Measurements from ENCODE around the gene SYNE1.
"Not testable (repeated sequence)": the region's sequence is repeated elsewhere in the genome, so short reads cannot be mapped to it uniquely, and the experiment has no call there.

The SYNE1 gene

DNA sequence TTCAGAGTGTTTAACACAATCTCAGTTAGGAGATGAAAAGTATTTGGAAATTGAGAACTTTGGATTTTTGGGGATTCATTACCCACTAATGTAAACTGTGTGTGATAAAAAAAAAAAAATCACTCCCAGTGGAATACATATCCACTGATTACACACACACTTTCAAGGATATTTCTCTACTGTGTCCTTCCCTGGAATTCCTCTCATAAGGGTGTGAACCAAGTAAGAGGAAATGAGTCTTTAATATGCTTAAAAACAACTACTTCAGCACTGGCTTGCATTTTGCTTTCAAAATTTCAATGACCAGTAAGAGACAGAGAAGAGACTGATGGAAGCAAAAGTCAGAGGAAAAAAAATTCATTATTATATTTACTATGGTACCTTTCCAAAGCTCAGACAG is 36.1 kb upstream of the SYNE1 start:
- Histone ChIP-seq H3K27me3 (no peaks in the 10 kb centered on the region), H3K4me3 (ENCODE audit: low read depth in 1 of 2, low read length in 1 of 2) (no peak overlapping the region), H3K27ac (no peak overlapping the region), H3K9me3 (no peaks in the 10 kb centered on the region), H3K4me1 (ENCODE audit: control insufficient read depth in 1 of 2, insufficient read depth in 1 of 2, low read depth in 1 of 2, low read length in 1 of 2) (no peaks in the 10 kb centered on the region), H3K36me3 (no peaks in the 10 kb centered on the region)
- TF ChIP-seq, protein P1, sequence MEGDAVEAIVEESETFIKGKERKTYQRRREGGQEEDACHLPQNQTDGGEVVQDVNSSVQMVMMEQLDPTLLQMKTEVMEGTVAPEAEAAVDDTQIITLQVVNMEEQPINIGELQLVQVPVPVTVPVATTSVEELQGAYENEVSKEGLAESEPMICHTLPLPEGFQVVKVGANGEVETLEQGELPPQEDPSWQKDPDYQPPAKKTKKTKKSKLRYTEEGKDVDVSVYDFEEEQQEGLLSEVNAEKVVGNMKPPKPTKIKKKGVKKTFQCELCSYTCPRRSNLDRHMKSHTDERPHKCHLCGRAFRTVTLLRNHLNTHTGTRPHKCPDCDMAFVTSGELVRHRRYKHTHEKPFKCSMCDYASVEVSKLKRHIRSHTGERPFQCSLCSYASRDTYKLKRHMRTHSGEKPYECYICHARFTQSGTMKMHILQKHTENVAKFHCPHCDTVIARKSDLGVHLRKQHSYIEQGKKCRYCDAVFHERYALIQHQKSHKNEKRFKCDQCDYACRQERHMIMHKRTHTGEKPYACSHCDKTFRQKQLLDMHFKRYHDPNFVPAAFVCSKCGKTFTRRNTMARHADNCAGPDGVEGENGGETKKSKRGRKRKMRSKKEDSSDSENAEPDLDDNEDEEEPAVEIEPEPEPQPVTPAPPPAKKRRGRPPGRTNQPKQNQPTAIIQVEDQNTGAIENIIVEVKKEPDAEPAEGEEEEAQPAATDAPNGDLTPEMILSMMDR (IDR thresholded peaks at IDR 0.05), result no peak

DNA sequence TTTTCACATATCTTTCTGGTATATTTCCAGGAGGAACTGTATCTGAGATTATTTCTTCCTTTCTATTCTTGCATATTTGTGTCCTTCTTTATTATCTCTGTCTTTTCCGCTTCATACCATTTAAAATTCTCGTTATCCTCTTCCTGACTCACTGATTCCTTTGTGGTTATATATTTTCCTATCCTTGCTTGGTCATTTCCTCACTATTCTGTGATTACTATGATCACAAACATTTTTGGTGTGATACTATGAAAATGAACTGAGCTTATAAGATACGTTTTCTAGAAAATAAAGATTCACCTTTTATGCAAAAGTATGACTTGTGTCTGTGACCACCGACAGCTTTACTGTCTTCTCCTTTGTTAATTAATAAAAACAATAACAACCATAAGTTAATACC is 34.0 kb upstream of the SYNE1 start:
- Histone ChIP-seq H3K4me1 (ENCODE audit: control insufficient read depth in 1 of 2, insufficient read depth in 1 of 2, low read depth in 1 of 2, low read length in 1 of 2) (no peaks in the 10 kb centered on the region), H3K36me3 (no peaks in the 10 kb centered on the region), H3K27me3 (no peaks in the 10 kb centered on the region), H3K9me3 (no peaks in the 10 kb centered on the region), H3K4me3 (ENCODE audit: low read depth in 1 of 2, low read length in 1 of 2) (no peak overlapping the region), H3K27ac (no peak overlapping the region)
- TF ChIP-seq, protein P1 (IDR thresholded peaks at IDR 0.05), result no peak

DNA sequence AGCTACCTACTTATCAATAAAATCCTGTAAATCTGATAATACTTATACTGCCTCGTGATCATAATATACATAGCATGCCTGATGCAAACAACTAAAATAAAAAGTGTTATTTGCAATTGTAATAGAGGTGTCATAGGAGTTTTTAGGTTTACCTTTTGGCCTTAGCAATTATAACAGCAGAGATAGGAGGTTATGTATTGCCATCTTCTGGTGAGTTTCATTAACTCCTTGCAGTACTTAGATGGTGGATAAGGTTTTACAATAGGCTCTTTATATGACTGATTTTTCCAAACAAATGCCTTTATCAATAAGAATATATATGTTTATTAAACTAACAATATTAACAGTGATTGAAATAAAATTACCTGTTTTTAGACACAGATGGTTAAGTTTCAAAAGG is 32.7 kb upstream of the SYNE1 start:
- TF ChIP-seq, protein P1 (IDR thresholded peaks at IDR 0.05), result no peak

DNA sequence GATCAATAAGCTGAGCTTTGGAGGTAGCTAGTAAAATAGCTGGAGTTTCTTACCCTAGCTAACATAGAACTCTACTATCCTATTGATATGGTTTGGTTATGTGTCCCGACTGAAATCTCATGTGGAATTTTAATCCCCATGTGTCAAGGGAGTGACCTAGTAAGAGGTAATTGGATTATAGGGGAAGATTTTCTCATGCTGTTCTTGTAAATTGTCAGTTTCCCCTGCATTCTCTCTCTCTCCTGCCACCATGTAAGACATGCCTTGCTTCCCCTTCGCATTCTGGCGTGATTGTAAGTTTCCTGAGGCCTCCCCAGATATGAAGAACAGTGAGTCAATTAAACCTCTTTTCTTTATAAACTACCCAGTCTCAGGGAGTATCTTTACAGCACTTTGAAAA is 24.6 kb upstream of the SYNE1 start:
- Histone ChIP-seq H3K4me3 (ENCODE audit: low read depth in 1 of 2, low read length in 1 of 2) (no peak overlapping the region), H3K4me1 (ENCODE audit: control insufficient read depth in 1 of 2, insufficient read depth in 1 of 2, low read depth in 1 of 2, low read length in 1 of 2) (no peaks in the 10 kb centered on the region), H3K9me3 (no peaks in the 10 kb centered on the region), H3K36me3 (no peaks in the 10 kb centered on the region), H3K27ac (no peak overlapping the region), H3K27me3 (no peaks in the 10 kb centered on the region)
- TF ChIP-seq, protein P1 (IDR thresholded peaks at IDR 0.05), result no peak

More for the DNA sequence above, 32.7 kb upstream of the SYNE1 start:
- Histone ChIP-seq H3K9me3 (no peaks in the 10 kb centered on the region), H3K4me1 (ENCODE audit: control insufficient read depth in 1 of 2, insufficient read depth in 1 of 2, low read depth in 1 of 2, low read length in 1 of 2) (no peaks in the 10 kb centered on the region), H3K27ac (no peak overlapping the region), H3K4me3 (ENCODE audit: low read depth in 1 of 2, low read length in 1 of 2) (no peak overlapping the region), H3K27me3 (no peaks in the 10 kb centered on the region), H3K36me3 (no peaks in the 10 kb centered on the region)

DNA sequence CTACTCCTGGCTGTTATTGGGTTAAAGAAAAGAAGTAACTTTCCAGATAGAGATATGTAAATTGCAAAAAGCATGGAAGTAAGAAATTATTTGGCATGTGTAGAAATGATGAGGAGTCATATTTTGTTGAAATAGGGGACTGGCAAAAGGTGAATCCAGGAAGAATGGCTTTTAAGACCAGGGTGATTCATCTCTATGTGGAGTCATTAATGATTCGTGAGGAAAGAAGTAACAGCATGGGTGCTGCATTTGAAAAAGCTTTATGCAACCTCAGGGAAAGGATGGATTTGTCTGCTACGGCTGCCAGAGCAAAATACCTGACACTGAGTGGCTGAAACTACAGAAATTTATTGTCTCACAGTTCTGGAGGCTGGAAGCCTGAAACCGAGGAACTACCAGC is 14.8 kb upstream of the SYNE1 start:
- Histone ChIP-seq H3K27ac (no peak overlapping the region), H3K27me3 (peaks cover 1% of the 10 kb centered on the region), H3K4me3 (ENCODE audit: low read depth in 1 of 2, low read length in 1 of 2) (no peak overlapping the region), H3K4me1 (ENCODE audit: control insufficient read depth in 1 of 2, insufficient read depth in 1 of 2, low read depth in 1 of 2, low read length in 1 of 2) (no peaks in the 10 kb centered on the region), H3K36me3 (no peaks in the 10 kb centered on the region), H3K9me3 (no peaks in the 10 kb centered on the region)
- TF ChIP-seq, protein P1 (IDR thresholded peaks at IDR 0.05), result no peak

DNA sequence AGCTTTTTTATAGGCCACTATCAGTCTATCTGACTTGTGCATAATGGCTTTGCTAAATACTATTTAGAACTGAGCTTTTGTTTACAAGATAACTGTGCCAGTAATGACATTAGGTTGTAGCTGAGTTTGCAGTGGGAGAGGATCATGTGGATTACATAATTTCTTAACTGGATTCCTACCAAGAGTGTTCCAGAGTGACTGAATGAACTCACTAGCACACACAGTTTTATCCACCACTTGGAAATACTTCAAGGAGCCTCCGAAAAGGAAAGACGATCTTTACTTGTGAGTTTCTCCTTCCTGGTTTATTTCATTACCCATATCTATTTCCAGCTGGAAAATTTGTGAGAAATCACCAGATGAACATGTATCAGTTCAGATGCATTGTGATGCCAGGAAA is 10.9 kb upstream of the SYNE1 start:
- TF ChIP-seq, protein P1 (IDR thresholded peaks at IDR 0.05), result no peak
- no peaks in the 10 kb centered on the region for H3K36me3 ChIP-seq
- peaks cover 18% of the 10 kb centered on the region for H3K27me3 ChIP-seq
- H3K9me3 ChIP-seq, result no peaks in the 10 kb centered on the region
- H3K27ac ChIP-seq, result no peak overlapping the region
- peaks cover 0 to under 1% of the 10 kb centered on the region in 2 experiments for H3K4me1 ChIP-seq (ENCODE audit: control insufficient read depth in 1 of 2, insufficient read depth in 1 of 2, low read depth in 1 of 2, low read length in 1 of 2)
- H3K4me3 ChIP-seq (ENCODE audit: low read depth in 1 of 2, low read length in 1 of 2), result no peak overlapping the region

DNA sequence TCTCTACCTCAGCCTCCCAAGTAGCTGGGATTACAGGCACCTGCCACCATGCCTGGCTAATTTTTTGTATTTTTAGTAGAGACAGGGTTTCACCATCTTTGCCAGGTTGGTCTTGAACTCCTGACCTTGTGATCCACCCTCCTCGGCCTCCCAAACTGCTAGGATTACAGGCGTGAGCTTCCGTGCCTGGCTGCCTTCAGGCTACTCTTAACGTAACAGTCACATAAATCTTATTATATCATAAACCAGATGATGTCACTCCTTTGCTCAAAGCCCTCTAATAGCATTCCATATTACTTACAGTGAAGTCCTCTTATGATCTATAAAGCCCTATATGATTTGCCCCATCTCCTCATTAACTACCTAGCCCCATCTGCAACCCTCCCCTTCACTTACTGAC is 9.6 kb upstream of the SYNE1 start:
- not testable (repeated sequence) for H3K4me3 ChIP-seq (ENCODE audit: low read depth in 1 of 2, low read length in 1 of 2); H3K4me1 ChIP-seq (ENCODE audit: control insufficient read depth in 1 of 2, insufficient read depth in 1 of 2, low read depth in 1 of 2, low read length in 1 of 2); H3K9me3 ChIP-seq; H3K36me3 ChIP-seq; H3K27ac ChIP-seq
- peaks cover 18% of the 10 kb centered on the region for H3K27me3 ChIP-seq

All from neutrophil (primary cell).